Keratinocyte (primary cell): ENCODE data around the gene SCN8A. TPM values are rescaled to one million over a fixed set of nuclear protein-coding genes. Genes with fewer than 3 reads are reported as not detected.

ENCODE experiments used
- DNase-seq: peaks from one replicate; pipeline ENCODE4 v3.0.0-alpha.2; 2011; ENCODE audit warnings: low read depth, missing footprints, low spot score
- FAIRE-seq: peaks from 2 replicates; lab custom pipeline; 2011; peaks lifted over from hg19 to GRCh38; lab: Jason Lieb, UNC
- H2AFZ ChIP-seq: 2 replicates; pipeline ENCODE4 v1.6.0; 2012; ENCODE audit warnings: low read length, control low read depth, inconsistent platforms; ENCODE audit not compliant: control insufficient read depth
- H3K27ac ChIP-seq: 2 replicates; pipeline ENCODE4 v1.5.1; 2011; ENCODE audit warnings: low read length; ENCODE audit not compliant: control insufficient read depth, insufficient read depth
- H3K27me3 ChIP-seq: 3 replicates; pipeline ENCODE4 v1.6.0; 2011; ENCODE audit warnings: low read length; ENCODE audit not compliant: control insufficient read depth, insufficient read depth; ENCODE audit errors: extremely low read depth
- H3K36me3 ChIP-seq, 2 experiments: 2 replicates in 1 of 2; 3 replicates in 1 of 2; pipeline ENCODE4 v1.5.1; 2011; ENCODE audit warnings: low read length in 2 of 2, mild to moderate bottlenecking in 1 of 2; ENCODE audit not compliant: control insufficient read depth in 2 of 2, insufficient read depth in 2 of 2; ENCODE audit errors: extremely low read depth in 1 of 2
- H3K4me1 ChIP-seq: 3 replicates; pipeline ENCODE4 v1.5.1; 2011; ENCODE audit warnings: low read length; ENCODE audit not compliant: control insufficient read depth, insufficient read depth; ENCODE audit errors: extremely low read depth
- H3K4me2 ChIP-seq: 3 replicates; pipeline ENCODE4 v1.6.0; 2011; ENCODE audit warnings: low read depth, low read length; ENCODE audit not compliant: control insufficient read depth, insufficient read depth; ENCODE audit errors: extremely low read depth
- H3K4me3 ChIP-seq, 3 experiments: fragments of 200-600 bp in 1 of 3; sonication (generic) in 1 of 3; 2 replicates in 2 of 3; 3 replicates in 1 of 3; pipeline ENCODE4 v1.5.1; 2011 to 2016; ENCODE audit warnings: low read length in 3 of 3, mild to moderate bottlenecking in 3 of 3, control low read depth in 2 of 3, inconsistent platforms in 1 of 3, low read depth in 1 of 3, mixed read lengths in 1 of 3, mixed run types in 1 of 3, moderate library complexity in 1 of 3; ENCODE audit not compliant: control insufficient read depth in 2 of 3, insufficient read depth in 2 of 3; ENCODE audit errors: extremely low read depth in 1 of 3
- H3K79me2 ChIP-seq: 2 replicates; pipeline ENCODE4 v1.6.0; 2012; ENCODE audit warnings: low read length; ENCODE audit not compliant: control insufficient read depth, insufficient read depth
- H3K9ac ChIP-seq: 3 replicates; pipeline ENCODE4 v1.6.0; 2011; ENCODE audit warnings: low read length; ENCODE audit not compliant: control insufficient read depth, insufficient read depth; ENCODE audit errors: extremely low read depth
- H3K9me1 ChIP-seq: 3 replicates; pipeline ENCODE4 v1.6.0; 2011; ENCODE audit warnings: low read length; ENCODE audit not compliant: control insufficient read depth, insufficient read depth; ENCODE audit errors: extremely low read depth
- H3K9me3 ChIP-seq: 2 replicates; pipeline ENCODE4 v1.5.1; 2012; ENCODE audit warnings: low read depth, low read length; ENCODE audit not compliant: control insufficient read depth
- H4K20me1 ChIP-seq: 3 replicates; pipeline ENCODE4 v1.6.0; 2011; ENCODE audit warnings: low read length; ENCODE audit not compliant: control insufficient read depth, insufficient read depth; ENCODE audit errors: extremely low read depth
- CTCF ChIP-seq, 3 experiments: IDR thresholded peaks in 1 of 3; conservative IDR thresholded peaks in 1 of 3; optimal IDR thresholded peaks in 1 of 3; 2 replicates in 2 of 3; 3 replicates in 1 of 3; pipeline versions ENCODE3 to v1.5.1; 2011; ENCODE audit warnings: low read length in 3 of 3, mild to moderate bottlenecking in 3 of 3, moderate library complexity in 2 of 3, control low read depth in 1 of 3, inconsistent platforms in 1 of 3; ENCODE audit not compliant: insufficient read depth in 2 of 3; ENCODE audit errors: extremely low read depth in 1 of 3
- EZH2 ChIP-seq: IDR thresholded peaks from one replicate; pipeline ENCODE4 v1.6.1; 2012; ENCODE audit warnings: inconsistent platforms, mild to moderate bottlenecking, low read length, moderate library complexity
- dilution Hi-C: fragments of 300-500 bp; cut with MboI; formaldehyde crosslinking; loops from one replicate; pipeline ENCODE4 v1.7.0; 2020; ENCODE audit warnings: low sequenced_read_pairs; ENCODE audit not compliant: extremely low pct_ligation_motif_present
- polyA plus RNA-seq, 5 experiments: library from polyadenylated mRNA; depleted of rRNA in 3 of 5; stranded (reverse) in 3 of 5; stranded (forward) in 1 of 5; unstranded in 1 of 5; fragments of >200 nt; gene quantifications; 1 replicate in 1 of 5; 2 replicates in 3 of 5; 3 replicates in 1 of 5; pipeline versions ENCODE4 v1.2.1 to v1.2.3, GENCODE V29; 2011 to 2012; ENCODE audit warnings: missing spikeins in 2 of 5, low read depth in 1 of 5, low replicate concordance in 1 of 5

Gene SCN8A
- polyA plus RNA-seq, 1 donor (not counting 4 experiments of a cell fraction or from before 2014, with no cell fraction given), result 1.1 TPM

DNA sequence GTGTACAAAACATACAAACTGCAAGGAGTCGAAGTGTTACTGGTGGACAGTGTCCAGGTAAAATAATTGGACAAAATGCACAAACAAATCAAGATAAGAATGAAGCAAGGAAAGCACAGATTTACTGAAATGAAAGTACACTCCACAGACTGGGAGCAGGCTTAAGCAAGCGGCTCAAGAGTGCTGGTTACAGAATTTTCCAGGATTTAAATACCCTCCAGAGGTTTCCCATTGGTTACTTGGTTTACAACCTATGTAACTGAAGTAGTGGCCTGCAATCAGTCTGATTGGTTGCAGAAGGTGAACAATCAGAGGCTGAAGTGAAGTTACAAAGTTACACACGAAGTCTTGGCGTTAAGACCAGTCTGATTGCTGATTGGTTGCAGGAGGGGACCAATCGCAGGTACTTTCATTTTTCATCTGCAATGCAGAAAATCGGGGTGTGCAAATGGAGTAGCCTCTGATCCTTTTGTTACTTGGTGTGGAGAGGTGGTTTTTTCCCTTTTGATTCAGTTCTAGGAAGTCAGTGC lies 11.6 kb upstream of the SCN8A start:
- no peak overlapping the region for H3K9ac ChIP-seq
- no peaks in the 10 kb centered on the region for H3K9me1 ChIP-seq
- H3K4me1 ChIP-seq, result no peaks in the 10 kb centered on the region
- no peaks in the 10 kb centered on the region for H3K9me3 ChIP-seq
- H3K4me2 ChIP-seq, result no peak overlapping the region
- no peaks in the 10 kb centered on the region for H3K27me3 ChIP-seq
- H4K20me1 ChIP-seq, result no peaks in the 10 kb centered on the region
- FAIRE-seq (no peak), DNase-seq (no peak)
- H3K4me3 ChIP-seq, result no peak overlapping the region
- no peak overlapping the region for H2AFZ ChIP-seq
- no peaks in the 10 kb centered on the region for H3K79me2 ChIP-seq
- no peak overlapping the region for H3K27ac ChIP-seq
- no peak for TF ChIP-seq EZH2
- no peak for TF ChIP-seq CTCF (optimal IDR thresholded peaks at IDR 0.05 in 1 of 3, IDR thresholded peaks at IDR 0.05 in 1 of 3, conservative IDR thresholded peaks at IDR 0.05 in 1 of 3; ENCODE audit: extremely low read depth in 1 of 3, insufficient read depth in 2 of 3, low read length in 3 of 3)
- dilution Hi-C loops, result no loop called here
- no peaks in the 10 kb centered on the region for H3K36me3 ChIP-seq

- H3K79me2 ChIP-seq, result no peaks in the 10 kb centered on the region
- H2AFZ ChIP-seq, result no peak overlapping the region
- no peak for DNase-seq
- dilution Hi-C loops, result no loop called here
- no peak for FAIRE-seq
- H3K4me2 ChIP-seq, result no peak overlapping the region
- peaks cover 37% of the 10 kb centered on the region for H3K27me3 ChIP-seq
- H3K9me3 ChIP-seq, result no peaks in the 10 kb centered on the region
- peaks cover 2% of the 10 kb centered on the region for H3K9me1 ChIP-seq
- H3K4me3 ChIP-seq, result no peak overlapping the region
- H3K27ac ChIP-seq, result no peak overlapping the region
- TF ChIP-seq EZH2 (no peak), CTCF (optimal IDR thresholded peaks at IDR 0.05 in 1 of 3, IDR thresholded peaks at IDR 0.05 in 1 of 3, conservative IDR thresholded peaks at IDR 0.05 in 1 of 3; ENCODE audit: extremely low read depth in 1 of 3, insufficient read depth in 2 of 3, low read length in 3 of 3) (no peak)
- H4K20me1 ChIP-seq, result no peaks in the 10 kb centered on the region
- no peaks in the 10 kb centered on the region for H3K4me1 ChIP-seq
- no peaks in the 10 kb centered on the region for H3K36me3 ChIP-seq
- no peak overlapping the region for H3K9ac ChIP-seq
These were observed 2.0 kb upstream of the SCN8A start for GRCh38 chr12:51589060-51589459.
